HepG2 (cell line): ENCODE measurements around the gene UPB1. TPM values are rescaled to one million over a fixed set of nuclear protein-coding genes. Genes with fewer than 3 reads are reported as not detected.
A peak's percentile ranks its signal among the peaks of the same experiment; 100 is the strongest.

Experiments used
- AHR ChIP-seq: IDR thresholded peaks from 2 replicates; pipeline ENCODE4 v1.6.1; 2018; ENCODE audit warnings: missing genetic modification reagents, missing compliant biosample characterization
- JUND ChIP-seq: sonication (generic); formaldehyde crosslinking; IDR thresholded peaks from 2 replicates; pipeline ENCODE4 v1.8.0; 2022; ENCODE audit warnings: mild to moderate bottlenecking, missing genetic modification reagents
- KDM6A ChIP-seq: IDR thresholded peaks from 2 replicates; pipeline ENCODE4 v1.6.1; 2016; ENCODE audit warnings: low read depth
- REPIN1 ChIP-seq: sonication (generic); formaldehyde crosslinking; IDR thresholded peaks from 2 replicates; pipeline ENCODE4 v1.8.0; 2022; ENCODE audit warnings: missing genetic modification reagents, low read depth, mild to moderate bottlenecking, borderline replicate concordance
- SMARCE1 ChIP-seq: fragments of 450-650 bp; IDR thresholded peaks from 2 replicates; pipeline ENCODE4 v1.6.1; 2017; ENCODE audit warnings: borderline replicate concordance
- THAP9 ChIP-seq: sonication (generic); formaldehyde crosslinking; IDR thresholded peaks from 2 replicates; pipeline ENCODE4; 2020; ENCODE audit warnings: missing genetic modification reagents, mild to moderate bottlenecking, borderline replicate concordance
- ZKSCAN1 ChIP-seq: fragments of 150-350 bp; IDR thresholded peaks from 2 replicates; pipeline ENCODE4 v1.6.1; 2014; ENCODE audit warnings: low read length
- ZNF383 ChIP-seq: sonication (generic); formaldehyde crosslinking; IDR thresholded peaks from 2 replicates; pipeline ENCODE4 v1.4.0; 2020; ENCODE audit warnings: missing genetic modification reagents, mild to moderate bottlenecking, borderline replicate concordance
- ZNF558 ChIP-seq: sonication (generic); formaldehyde crosslinking; IDR thresholded peaks from 2 replicates; pipeline ENCODE4 v1.9.0; 2022; ENCODE audit warnings: mild to moderate bottlenecking, missing genetic modification reagents, borderline replicate concordance
- ZNF761 ChIP-seq: sonication (generic); formaldehyde crosslinking; conservative IDR thresholded peaks from 2 replicates; pipeline ENCODE4 v1.4.0; 2020; ENCODE audit warnings: mild to moderate bottlenecking, missing genetic modification reagents
- polyA plus RNA-seq, 8 experiments: library from polyadenylated mRNA; depleted of rRNA in 3 of 8; stranded (reverse) in 7 of 8; unstranded in 1 of 8; fragments of >200 nt; fragmentation: Illumina TruSeq in 4 of 8; extraction: Trizol in 4 of 8; gene quantifications; 2 replicates each; pipeline versions ENCODE4 v1.2.1 to v1.2.3, GENCODE V29; 2011 to 2016; ENCODE audit warnings: low read depth in 4 of 8, missing spikeins in 1 of 8, mixed read lengths in 1 of 8; ENCODE audit not compliant: insufficient read depth in 1 of 8
- total RNA-seq, 5 experiments: library from RNA; depleted of rRNA; stranded (reverse); fragments of >200 nt; fragmentation: Illumina TruSeq; extraction: Trizol; gene quantifications; 2 replicates each; pipeline ENCODE4 v1.2.3, GENCODE V29; 2016; ENCODE audit warnings: low read depth in 1 of 5
- TF ChIP-seq, protein P1 (sequence below): sonication (generic); formaldehyde crosslinking; IDR thresholded peaks from 2 replicates; pipeline ENCODE4 v1.4.0; 2020; ENCODE audit warnings: mild to moderate bottlenecking, low read depth, missing genetic modification reagents
- TF ChIP-seq, protein P2 (sequence below): sonication (generic); formaldehyde crosslinking; IDR thresholded peaks from 2 replicates; pipeline ENCODE4 v1.4.0; 2020; ENCODE audit warnings: missing genetic modification reagents, borderline replicate concordance
- TF ChIP-seq, protein P3 (sequence below), 2 experiments: sonication (generic) in 1 of 2; formaldehyde crosslinking in 1 of 2; IDR thresholded peaks; 2 replicates each; pipeline versions ENCODE4 v1.4.0 to v1.6.1; 2016 to 2020; ENCODE audit warnings: borderline replicate concordance in 1 of 2, low read depth in 1 of 2, mild to moderate bottlenecking in 1 of 2, missing genetic modification reagents in 1 of 2
- TF ChIP-seq, protein P4 (sequence below): sonication (generic); formaldehyde crosslinking; IDR thresholded peaks from 2 replicates; pipeline ENCODE4 v1.4.0; 2020; ENCODE audit warnings: mild to moderate bottlenecking, missing genetic modification reagents

UPB1 gene
- total and polyA plus RNA-seq, 2 of the 13 experiments (the other 11 are each of a cell fraction or from before 2014, with no cell fraction given): 0.38 to 1.2 TPM

- TF ChIP-seq ZNF558: no peak
- TF ChIP-seq, protein P1, sequence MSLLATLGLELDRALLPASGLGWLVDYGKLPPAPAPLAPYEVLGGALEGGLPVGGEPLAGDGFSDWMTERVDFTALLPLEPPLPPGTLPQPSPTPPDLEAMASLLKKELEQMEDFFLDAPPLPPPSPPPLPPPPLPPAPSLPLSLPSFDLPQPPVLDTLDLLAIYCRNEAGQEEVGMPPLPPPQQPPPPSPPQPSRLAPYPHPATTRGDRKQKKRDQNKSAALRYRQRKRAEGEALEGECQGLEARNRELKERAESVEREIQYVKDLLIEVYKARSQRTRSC: no peak
- TF ChIP-seq, protein P2, sequence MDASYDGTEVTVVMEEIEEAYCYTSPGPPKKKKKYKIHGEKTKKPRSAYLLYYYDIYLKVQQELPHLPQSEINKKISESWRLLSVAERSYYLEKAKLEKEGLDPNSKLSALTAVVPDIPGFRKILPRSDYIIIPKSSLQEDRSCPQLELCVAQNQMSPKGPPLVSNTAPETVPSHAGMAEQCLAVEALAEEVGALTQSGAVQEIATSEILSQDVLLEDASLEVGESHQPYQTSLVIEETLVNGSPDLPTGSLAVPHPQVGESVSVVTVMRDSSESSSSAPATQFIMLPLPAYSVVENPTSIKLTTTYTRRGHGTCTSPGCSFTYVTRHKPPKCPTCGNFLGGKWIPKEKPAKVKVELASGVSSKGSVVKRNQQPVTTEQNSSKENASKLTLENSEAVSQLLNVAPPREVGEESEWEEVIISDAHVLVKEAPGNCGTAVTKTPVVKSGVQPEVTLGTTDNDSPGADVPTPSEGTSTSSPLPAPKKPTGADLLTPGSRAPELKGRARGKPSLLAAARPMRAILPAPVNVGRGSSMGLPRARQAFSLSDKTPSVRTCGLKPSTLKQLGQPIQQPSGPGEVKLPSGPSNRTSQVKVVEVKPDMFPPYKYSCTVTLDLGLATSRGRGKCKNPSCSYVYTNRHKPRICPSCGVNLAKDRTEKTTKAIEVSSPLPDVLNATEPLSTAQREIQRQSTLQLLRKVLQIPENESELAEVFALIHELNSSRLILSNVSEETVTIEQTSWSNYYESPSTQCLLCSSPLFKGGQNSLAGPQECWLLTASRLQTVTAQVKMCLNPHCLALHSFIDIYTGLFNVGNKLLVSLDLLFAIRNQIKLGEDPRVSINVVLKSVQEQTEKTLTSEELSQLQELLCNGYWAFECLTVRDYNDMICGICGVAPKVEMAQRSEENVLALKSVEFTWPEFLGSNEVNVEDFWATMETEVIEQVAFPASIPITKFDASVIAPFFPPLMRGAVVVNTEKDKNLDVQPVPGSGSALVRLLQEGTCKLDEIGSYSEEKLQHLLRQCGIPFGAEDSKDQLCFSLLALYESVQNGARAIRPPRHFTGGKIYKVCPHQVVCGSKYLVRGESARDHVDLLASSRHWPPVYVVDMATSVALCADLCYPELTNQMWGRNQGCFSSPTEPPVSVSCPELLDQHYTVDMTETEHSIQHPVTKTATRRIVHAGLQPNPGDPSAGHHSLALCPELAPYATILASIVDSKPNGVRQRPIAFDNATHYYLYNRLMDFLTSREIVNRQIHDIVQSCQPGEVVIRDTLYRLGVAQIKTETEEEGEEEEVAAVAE (CRISPR knock-in tag): no peak; the same call in 1 of the 2 replicates
- TF ChIP-seq, protein P3, sequence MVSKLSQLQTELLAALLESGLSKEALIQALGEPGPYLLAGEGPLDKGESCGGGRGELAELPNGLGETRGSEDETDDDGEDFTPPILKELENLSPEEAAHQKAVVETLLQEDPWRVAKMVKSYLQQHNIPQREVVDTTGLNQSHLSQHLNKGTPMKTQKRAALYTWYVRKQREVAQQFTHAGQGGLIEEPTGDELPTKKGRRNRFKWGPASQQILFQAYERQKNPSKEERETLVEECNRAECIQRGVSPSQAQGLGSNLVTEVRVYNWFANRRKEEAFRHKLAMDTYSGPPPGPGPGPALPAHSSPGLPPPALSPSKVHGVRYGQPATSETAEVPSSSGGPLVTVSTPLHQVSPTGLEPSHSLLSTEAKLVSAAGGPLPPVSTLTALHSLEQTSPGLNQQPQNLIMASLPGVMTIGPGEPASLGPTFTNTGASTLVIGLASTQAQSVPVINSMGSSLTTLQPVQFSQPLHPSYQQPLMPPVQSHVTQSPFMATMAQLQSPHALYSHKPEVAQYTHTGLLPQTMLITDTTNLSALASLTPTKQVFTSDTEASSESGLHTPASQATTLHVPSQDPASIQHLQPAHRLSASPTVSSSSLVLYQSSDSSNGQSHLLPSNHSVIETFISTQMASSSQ (IDR thresholded peaks at IDR 0.05; ENCODE audit: low read depth): peak; percentile 77; the same call in 1 of the 2 replicates
- TF ChIP-seq, protein P3 (CRISPR knock-in tag; IDR thresholded peaks at IDR 0.05; ENCODE audit: borderline replicate concordance): peak; percentile 75; the same call in 1 of the 2 replicates
- TF ChIP-seq REPIN1: peak; percentile 91
- no peak for TF ChIP-seq ZNF383
- TF ChIP-seq KDM6A (CRISPR knock-in tag): peak; percentile 86
- TF ChIP-seq SMARCE1: no peak
- peak; percentile 88 for TF ChIP-seq JUND (CRISPR knock-in tag)
- TF ChIP-seq ZKSCAN1: peak; percentile 73; the same call in 1 of the 2 replicates
- TF ChIP-seq AHR (CRISPR knock-in tag): 0 out of 2 replicates have a peak, but pooled peaks have one; percentile 32
- TF ChIP-seq ZNF761 (CRISPR knock-in tag): no peak
- peak; percentile 55; the same call in 1 of the 2 replicates for TF ChIP-seq THAP9
- TF ChIP-seq, protein P4, sequence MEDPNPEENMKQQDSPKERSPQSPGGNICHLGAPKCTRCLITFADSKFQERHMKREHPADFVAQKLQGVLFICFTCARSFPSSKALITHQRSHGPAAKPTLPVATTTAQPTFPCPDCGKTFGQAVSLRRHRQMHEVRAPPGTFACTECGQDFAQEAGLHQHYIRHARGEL (CRISPR knock-in tag): 0 out of 2 replicates have a peak, but pooled peaks have one; percentile 35
Measured at GRCh38 chr22:24550028-24550901, 55.1 kb downstream of the UPB1 start (continued).
